Body of pancreas (tissue), 4 donors: ENCODE data around the gene CCDC71L. TPM values are rescaled to one million over a fixed set of nuclear protein-coding genes. Genes with fewer than 3 reads are reported as not detected.

Experiments used
- ATAC-seq: fragments of 150-250 bp; one replicate; pipeline ENCODE4 v1.9.1; 2016
- DNase-seq, 4 donors: peaks; one replicate each; pipeline ENCODE4 v3.0.0-alpha.2; 2019
- H3K27ac ChIP-seq, 4 donors: fragments of 200-600 bp; sonication (generic); 1 replicate in 3 of 4; 2 replicates in 1 of 4; pipeline versions ENCODE4 v1.5.1 to v1.6.1; 2016 to 2019; ENCODE audit warnings: mild to moderate bottlenecking in 1 of 4, mixed read lengths in 1 of 4, moderate library complexity in 1 of 4
- H3K27me3 ChIP-seq, 2 donors: fragments of 200-600 bp; sonication (generic); one replicate each; pipeline ENCODE4 v1.6.0; 2016; ENCODE audit warnings: mild to moderate bottlenecking in 1 of 2
- H3K36me3 ChIP-seq, 2 donors: fragments of 200-600 bp; sonication (generic); replicated peaks in 1 of 2; 2 replicates each; pipeline ENCODE4 v1.5.1; 2016; ENCODE audit warnings: low read depth in 2 of 2; ENCODE audit not compliant: insufficient read depth in 1 of 2
- H3K4me1 ChIP-seq: fragments of 200-600 bp; sonication (generic); one replicate; pipeline ENCODE4 v1.6.0; 2016
- H3K4me3 ChIP-seq, 2 donors: fragments of 200-600 bp; sonication (generic); 1 replicate in 1 of 2; 2 replicates in 1 of 2; pipeline ENCODE4 v1.5.1; 2016 to 2019
- H3K9me3 ChIP-seq, 3 donors: fragments of 200-600 bp; sonication (generic); 1 replicate in 2 of 3; 2 replicates in 1 of 3; pipeline ENCODE4 v1.5.1; 2016
- CTCF ChIP-seq, 7 experiments: fragments of 450-650 bp in 4 of 7; fragments of 200-600 bp in 3 of 7; sonication (generic) in 3 of 7; IDR thresholded peaks; one replicate each; pipeline ENCODE4 v1.5.1; 2016 to 2019; ENCODE audit warnings: antibody characterized with exemption in 7 of 7
- POLR2A ChIP-seq, 3 donors: fragments of 450-650 bp; IDR thresholded peaks; one replicate each; pipeline ENCODE4 v1.6.1; 2016; ENCODE audit warnings: antibody characterized with exemption in 3 of 3, mild to moderate bottlenecking in 2 of 3
- WGBS, 2 donors: methylation state at CpG; one replicate each; pipeline ENCODE4 v1.1.5; 2017; 5-methylcytosine and 5-hydroxymethylcytosine counted together
- intact Hi-C: fragments of 100-400 bp; cut with DNase I; formaldehyde crosslinking; loops from one replicate; pipeline ENCODE4 v1.15.1; 2023
- total RNA-seq, 2 donors: library from RNA; depleted of rRNA; stranded (reverse); fragments of >200 nt; gene quantifications; one replicate each; pipeline ENCODE4 v1.1.0, GENCODE V29; 2016

CCDC71L gene
- total RNA-seq, 2 donors from 2014 or later = 8.6 to 23.7 TPM

GRCh38 chr7:106652909-106653308, 8.0 kb downstream of the CCDC71L start:
- no peaks in the 10 kb centered on the region for H3K4me1 ChIP-seq
- no peak overlapping the region for H3K27ac ChIP-seq
- no peak overlapping the region for H3K4me3 ChIP-seq
- 81 to 88% methylated on average over 2 of the region's 2 CpGs for WGBS, 2 donors
- no peaks in the 10 kb centered on the region for H3K27me3 ChIP-seq
- H3K36me3 ChIP-seq = no peaks in the 10 kb centered on the region
- intact Hi-C loops = no loop called here
- H3K9me3 ChIP-seq = no peaks in the 10 kb centered on the region
- ATAC-seq = no peak
- no peak for DNase-seq
- TF ChIP-seq CTCF (IDR thresholded peaks at IDR 0.05) (no peak), POLR2A (IDR thresholded peaks at IDR 0.05) (no peak)

DNA sequence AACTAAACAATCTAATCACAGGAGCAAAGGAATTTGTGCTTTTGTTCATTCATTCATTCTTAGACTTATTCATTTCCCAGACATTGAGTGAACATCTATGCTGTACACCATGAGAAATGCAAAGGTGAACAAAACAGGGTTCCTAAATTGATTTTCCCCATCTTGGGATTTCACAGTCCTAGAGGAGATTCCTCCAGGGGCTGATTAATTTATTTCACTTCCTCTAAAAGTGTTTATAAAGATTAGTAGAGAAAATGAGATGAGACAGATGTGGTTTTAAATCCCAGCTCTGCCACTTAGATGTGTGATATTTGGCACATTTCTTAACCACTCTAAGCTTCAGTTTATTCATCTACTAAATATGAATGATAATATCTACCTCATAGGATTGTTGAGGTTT, 8.9 kb downstream of the CCDC71L start:
- Histone ChIP-seq H3K9me3 (no peaks in the 10 kb centered on the region), H3K4me3 (no peak overlapping the region), H3K27ac (no peak overlapping the region), H3K27me3 (no peaks in the 10 kb centered on the region), H3K4me1 (no peaks in the 10 kb centered on the region), H3K36me3 (no peaks in the 10 kb centered on the region)
- no peak for DNase-seq
- intact Hi-C loops = no loop called here
- ATAC-seq = no peak
- TF ChIP-seq CTCF (IDR thresholded peaks at IDR 0.05) (no peak), POLR2A (IDR thresholded peaks at IDR 0.05) (no peak)

DNA sequence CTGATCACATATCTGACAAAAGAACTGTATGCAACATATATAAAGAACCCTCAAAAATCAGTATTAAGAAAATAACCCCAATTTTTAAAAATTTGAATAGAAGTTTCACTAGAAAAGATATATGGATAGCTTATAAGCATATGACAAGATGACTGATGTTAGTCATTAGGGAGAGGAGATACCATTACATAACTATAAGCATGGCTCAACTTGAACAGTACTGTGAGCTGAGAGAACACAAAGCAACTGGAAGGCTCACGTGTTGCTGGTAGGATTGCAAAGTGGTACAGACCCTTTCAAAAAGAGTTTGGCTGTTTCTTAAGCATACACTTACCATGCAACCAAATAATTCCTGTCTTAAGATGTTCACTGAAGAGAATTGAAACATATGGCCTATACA, 14.7 kb downstream of the CCDC71L start:
- Histone ChIP-seq H3K4me1 (no peaks in the 10 kb centered on the region), H3K27ac (no peak overlapping the region), H3K4me3 (no peak overlapping the region), H3K36me3 (no peaks in the 10 kb centered on the region), H3K9me3 (no peaks in the 10 kb centered on the region), H3K27me3 (no peaks in the 10 kb centered on the region)
- DNase-seq (no peak), ATAC-seq (no peak)
- TF ChIP-seq POLR2A (IDR thresholded peaks at IDR 0.05) (no peak), CTCF (IDR thresholded peaks at IDR 0.05) (no peak)
- intact Hi-C loops = no loop called here
- WGBS, 2 donors = 72 to 97% methylated on average over 1 of the region's 1 CpG

DNA sequence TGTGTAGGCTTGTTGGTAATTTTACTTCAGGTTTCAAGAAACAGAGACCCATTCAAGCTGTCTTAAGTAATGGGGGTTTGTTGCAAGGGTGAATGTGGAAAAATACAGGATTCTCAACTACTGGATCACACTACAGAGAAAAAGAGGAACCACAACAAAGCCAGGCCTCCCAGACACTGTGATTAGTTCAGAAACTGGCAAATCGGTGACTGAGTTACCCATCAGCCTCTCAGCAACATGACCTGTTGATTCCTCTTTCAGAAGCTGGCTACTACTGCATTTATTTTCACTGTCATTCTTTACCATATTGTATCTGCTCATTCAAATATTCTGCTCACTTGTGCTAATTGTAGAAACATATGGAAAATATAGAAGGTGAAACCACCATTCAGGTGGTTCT, 16.0 kb downstream of the CCDC71L start:
- Histone ChIP-seq H3K27me3 (no peaks in the 10 kb centered on the region), H3K9me3 (no peaks in the 10 kb centered on the region), H3K36me3 (no peaks in the 10 kb centered on the region), H3K4me1 (no peaks in the 10 kb centered on the region), H3K4me3 (no peak overlapping the region), H3K27ac (no peak overlapping the region)
- ATAC-seq = no peak
- DNase-seq = peak in 1 of 4 donors; percentile 10
- 57 to 82% methylated on average over 1 of the region's 1 CpG for WGBS, 2 donors
- TF ChIP-seq POLR2A (IDR thresholded peaks at IDR 0.05) = no peak
- no peak for TF ChIP-seq CTCF (IDR thresholded peaks at IDR 0.05)
- intact Hi-C loops = no loop called here

- 68 to 77% methylated on average over 2 of the region's 2 CpGs for WGBS, 2 donors
- no peaks in the 10 kb centered on the region for H3K9me3 ChIP-seq
- H3K4me1 ChIP-seq = no peaks in the 10 kb centered on the region
- ATAC-seq (no peak), DNase-seq (no peak)
- TF ChIP-seq POLR2A (IDR thresholded peaks at IDR 0.05) = no peak
- TF ChIP-seq CTCF (IDR thresholded peaks at IDR 0.05) = no peak
- no peaks in the 10 kb centered on the region for H3K36me3 ChIP-seq
- no peaks in the 10 kb centered on the region for H3K27me3 ChIP-seq
- no peak overlapping the region for H3K27ac ChIP-seq
- intact Hi-C loops = no loop called here
- no peak overlapping the region for H3K4me3 ChIP-seq
Measured at GRCh38 chr7:106643216-106644000, 17.6 kb downstream of the CCDC71L start.
